ENCODE results near the gene SDK2. TPM values are rescaled to one million over a fixed set of nuclear protein-coding genes. Genes with fewer than 3 reads are reported as not detected.

SDK2 gene
- total and polyA plus RNA-seq, 4 donors, result 0.15 to 5.3 (median 2.5) TPM

GRCh38 chr17:73613271-73614233 lies 30.7 kb downstream of the SDK2 start:
- DNase-seq, result no peak
- WGBS, 2 donors, result 65 to 71% methylated on average over 22 to 23 of the region's 23 CpGs
- ATAC-seq (ENCODE audit: low FRiP score), result no peak
- no peaks in the 10 kb centered on the region for H3K36me3 ChIP-seq (ENCODE audit: control insufficient read depth in 1 of 2, insufficient read depth in 2 of 2, low read length in 1 of 2)
- intact Hi-C loops (cut with DNase I), result no loop called here
- no peak overlapping the region for H3K4me3 ChIP-seq (ENCODE audit: low read length in 2 of 2)
- H3K27ac ChIP-seq (ENCODE audit: low read depth in 1 of 2, low read length in 2 of 2), result no peak overlapping the region
- H3K27me3 ChIP-seq (ENCODE audit: control insufficient read depth in 1 of 2, insufficient read depth in 2 of 2, low read length in 1 of 2), result no peaks in the 10 kb centered on the region
- no peaks in the 10 kb centered on the region for H3K9me3 ChIP-seq (ENCODE audit: control insufficient read depth, low read length)
- no peaks in the 10 kb centered on the region for H3K4me1 ChIP-seq (ENCODE audit: control insufficient read depth in 1 of 2, insufficient read depth in 2 of 2, low read length in 2 of 2)

GRCh38 chr17:73612031-73612472 lies 32.2 kb downstream of the SDK2 start:
- Histone ChIP-seq H3K4me3 (ENCODE audit: low read length in 2 of 2) (no peak overlapping the region), H3K4me1 (ENCODE audit: control insufficient read depth in 1 of 2, insufficient read depth in 2 of 2, low read length in 2 of 2) (no peaks in the 10 kb centered on the region), H3K27ac (ENCODE audit: low read depth in 1 of 2, low read length in 2 of 2) (no peak overlapping the region), H3K36me3 (ENCODE audit: control insufficient read depth in 1 of 2, insufficient read depth in 2 of 2, low read length in 1 of 2) (no peaks in the 10 kb centered on the region), H3K27me3 (ENCODE audit: control insufficient read depth in 1 of 2, insufficient read depth in 2 of 2, low read length in 1 of 2) (no peaks in the 10 kb centered on the region), H3K9me3 (ENCODE audit: control insufficient read depth, low read length) (no peaks in the 10 kb centered on the region)
- no peak for DNase-seq
- 80 to 84% methylated on average over 14 of the region's 14 CpGs for WGBS, 2 donors
- intact Hi-C loops (cut with DNase I), result no loop called here
- ATAC-seq (ENCODE audit: low FRiP score), result no peak

- Histone ChIP-seq H3K27ac (ENCODE audit: low read depth in 1 of 2, low read length in 2 of 2) (no peak overlapping the region), H3K36me3 (ENCODE audit: control insufficient read depth in 1 of 2, insufficient read depth in 2 of 2, low read length in 1 of 2) (no peaks in the 10 kb centered on the region), H3K4me1 (ENCODE audit: control insufficient read depth in 1 of 2, insufficient read depth in 2 of 2, low read length in 2 of 2) (no peaks in the 10 kb centered on the region), H3K9me3 (ENCODE audit: control insufficient read depth, low read length) (no peaks in the 10 kb centered on the region), H3K4me3 (ENCODE audit: low read length in 2 of 2) (no peak overlapping the region), H3K27me3 (ENCODE audit: control insufficient read depth in 1 of 2, insufficient read depth in 2 of 2, low read length in 1 of 2) (no peaks in the 10 kb centered on the region)
- no peak for DNase-seq
- 91 to 94% methylated on average over 7 of the region's 7 CpGs for WGBS, 2 donors
- ATAC-seq (ENCODE audit: low FRiP score), result no peak
- intact Hi-C loops (cut with DNase I), result no loop called here
Measured at GRCh38 chr17:73611630-73612029, 32.6 kb downstream of the SDK2 start.

GRCh38 chr17:73610331-73610911 lies 33.8 kb downstream of the SDK2 start:
- intact Hi-C loops (cut with DNase I), result no loop called here
- Histone ChIP-seq H3K36me3 (ENCODE audit: control insufficient read depth in 1 of 2, insufficient read depth in 2 of 2, low read length in 1 of 2) (no peaks in the 10 kb centered on the region), H3K9me3 (ENCODE audit: control insufficient read depth, low read length) (no peaks in the 10 kb centered on the region), H3K27me3 (ENCODE audit: control insufficient read depth in 1 of 2, insufficient read depth in 2 of 2, low read length in 1 of 2) (no peaks in the 10 kb centered on the region), H3K4me1 (ENCODE audit: control insufficient read depth in 1 of 2, insufficient read depth in 2 of 2, low read length in 2 of 2) (no peaks in the 10 kb centered on the region), H3K27ac (ENCODE audit: low read depth in 1 of 2, low read length in 2 of 2) (no peak overlapping the region), H3K4me3 (ENCODE audit: low read length in 2 of 2) (no peak overlapping the region)
- WGBS, 2 donors, result 72 to 90% methylated on average over 7 of the region's 7 CpGs
- ATAC-seq (ENCODE audit: low FRiP score), result no peak
- no peak for DNase-seq

- intact Hi-C loops (cut with DNase I), result loop anchor here in 1 of 2 donors (10.0 kb wide), 1 partner anchor 95 kb away; no protein-coding TSS in a partner anchor
- DNase-seq (no peak), ATAC-seq (ENCODE audit: low FRiP score) (no peak)
- Histone ChIP-seq H3K27ac (ENCODE audit: low read depth in 1 of 2, low read length in 2 of 2) (no peak overlapping the region), H3K4me3 (ENCODE audit: low read length in 2 of 2) (no peak overlapping the region), H3K36me3 (ENCODE audit: control insufficient read depth in 1 of 2, insufficient read depth in 2 of 2, low read length in 1 of 2) (no peaks in the 10 kb centered on the region), H3K9me3 (ENCODE audit: control insufficient read depth, low read length) (no peaks in the 10 kb centered on the region), H3K27me3 (ENCODE audit: control insufficient read depth in 1 of 2, insufficient read depth in 2 of 2, low read length in 1 of 2) (no peaks in the 10 kb centered on the region), H3K4me1 (ENCODE audit: control insufficient read depth in 1 of 2, insufficient read depth in 2 of 2, low read length in 2 of 2) (no peaks in the 10 kb centered on the region)
- WGBS, 2 donors, result 69 to 83% methylated on average over 7 of the region's 7 CpGs
Measured at GRCh38 chr17:73609758-73610157, 34.5 kb downstream of the SDK2 start.

- H3K36me3 ChIP-seq (ENCODE audit: control insufficient read depth in 1 of 2, insufficient read depth in 2 of 2, low read length in 1 of 2), result no peaks in the 10 kb centered on the region
- H3K4me1 ChIP-seq (ENCODE audit: control insufficient read depth in 1 of 2, insufficient read depth in 2 of 2, low read length in 2 of 2), result no peaks in the 10 kb centered on the region
- no peaks in the 10 kb centered on the region for H3K9me3 ChIP-seq (ENCODE audit: control insufficient read depth, low read length)
- intact Hi-C loops (cut with DNase I), result loop anchor here in 1 of 2 donors (10.0 kb wide), 1 partner anchor 96 kb away; no protein-coding TSS in a partner anchor
- no peak overlapping the region for H3K27ac ChIP-seq (ENCODE audit: low read depth in 1 of 2, low read length in 2 of 2)
- no peak for DNase-seq
- H3K4me3 ChIP-seq (ENCODE audit: low read length in 2 of 2), result no peak overlapping the region
- WGBS, 2 donors, result 81 to 87% methylated on average over 5 of the region's 5 CpGs
- H3K27me3 ChIP-seq (ENCODE audit: control insufficient read depth in 1 of 2, insufficient read depth in 2 of 2, low read length in 1 of 2), result no peaks in the 10 kb centered on the region
- no peak for ATAC-seq (ENCODE audit: low FRiP score)
Measured at GRCh38 chr17:73609060-73609459, 35.2 kb downstream of the SDK2 start.

- ATAC-seq (ENCODE audit: low FRiP score) (no peak), DNase-seq (no peak)
- WGBS, 2 donors, result 93 to 96% methylated on average over 8 of the region's 8 CpGs
- no peak overlapping the region for H3K4me3 ChIP-seq (ENCODE audit: low read length in 2 of 2)
- H3K27me3 ChIP-seq (ENCODE audit: control insufficient read depth in 1 of 2, insufficient read depth in 2 of 2, low read length in 1 of 2), result no peaks in the 10 kb centered on the region
- H3K4me1 ChIP-seq (ENCODE audit: control insufficient read depth in 1 of 2, insufficient read depth in 2 of 2, low read length in 2 of 2), result no peaks in the 10 kb centered on the region
- H3K9me3 ChIP-seq (ENCODE audit: control insufficient read depth, low read length), result no peaks in the 10 kb centered on the region
- intact Hi-C loops (cut with DNase I), result loop anchor here in 1 of 2 donors (10.0 kb wide), 1 partner anchor 99 kb away; no protein-coding TSS in a partner anchor
- H3K36me3 ChIP-seq (ENCODE audit: control insufficient read depth in 1 of 2, insufficient read depth in 2 of 2, low read length in 1 of 2), result no peaks in the 10 kb centered on the region
- no peak overlapping the region for H3K27ac ChIP-seq (ENCODE audit: low read depth in 1 of 2, low read length in 2 of 2)
Measured at GRCh38 chr17:73605444-73605843, 38.8 kb downstream of the SDK2 start.

GRCh38 chr17:73604476-73604875 lies 39.8 kb downstream of the SDK2 start:
- Histone ChIP-seq H3K4me1 (ENCODE audit: control insufficient read depth in 1 of 2, insufficient read depth in 2 of 2, low read length in 2 of 2) (no peaks in the 10 kb centered on the region), H3K27me3 (ENCODE audit: control insufficient read depth in 1 of 2, insufficient read depth in 2 of 2, low read length in 1 of 2) (no peaks in the 10 kb centered on the region), H3K4me3 (ENCODE audit: low read length in 2 of 2) (no peak overlapping the region), H3K9me3 (ENCODE audit: control insufficient read depth, low read length) (no peaks in the 10 kb centered on the region), H3K36me3 (ENCODE audit: control insufficient read depth in 1 of 2, insufficient read depth in 2 of 2, low read length in 1 of 2) (no peaks in the 10 kb centered on the region), H3K27ac (ENCODE audit: low read depth in 1 of 2, low read length in 2 of 2) (no peak overlapping the region)
- 92% methylated on average over 7 of the region's 7 CpGs for WGBS, 2 donors
- no peak for ATAC-seq (ENCODE audit: low FRiP score)
- intact Hi-C loops (cut with DNase I), result loop anchor here in 1 of 2 donors (10.0 kb wide), 1 partner anchor 100 kb away; no protein-coding TSS in a partner anchor
- DNase-seq, result no peak
